K562 (cell line): ENCODE measurements around the gene ADAR. TPM values are rescaled to one million over a fixed set of nuclear protein-coding genes. Genes with fewer than 3 reads are reported as not detected.

Experiments used
- ATAC-seq: fragments of 200-7000 bp; cut with Tn5 transposase; 3 replicates; pipeline ENCODE4 v1.9.1; 2020; ENCODE audit warnings: moderate library complexity
- BruUV-seq: library from RNA; stranded (reverse); fragments of 400-500 nt; replicated peaks from 2 replicates; lab custom pipeline; 2021; lab: Mats Ljungman, UMichigan
- CTCF ChIA-PET: fragments of 300-600 bp; formaldehyde crosslinking; extraction: SDS; loops from one replicate; lab custom pipeline; 2021; ENCODE audit warnings: low intra/inter-chr PET ratio; lab: Yijun Ruan, JAX
- POLR2A ChIA-PET: fragments of 300-600, 350-650 bp; sonication (Branson Sonifier 250); formaldehyde crosslinking; extraction: SDS; loops from one replicate; lab custom pipeline; 2021; ENCODE audit warnings: antibody characterized with exemption, inconsistent platforms; lab: Yijun Ruan, JAX
- DNase-seq, 4 experiments: peaks; one replicate each; pipeline versions ENCODE4 v3.0.0 to v3.0.0-alpha.2; 2011 to 2018; ENCODE audit warnings: low spot score in 3 of 4, mixed read lengths in 3 of 4; ENCODE audit errors: extremely low read depth in 1 of 4
- FAIRE-seq: peaks from 2 replicates; lab custom pipeline; 2011; peaks lifted over from hg19 to GRCh38; lab: Jason Lieb, UNC
- H2AFZ ChIP-seq: 2 replicates; pipeline ENCODE4 v1.6.0; 2011; ENCODE audit warnings: low read depth, low read length, control low read depth, inconsistent platforms
- H3K27ac ChIP-seq: fragments of 200-600 bp; 3 replicates; pipeline ENCODE4 v1.8.0; 2011; ENCODE audit warnings: low read depth, mild to moderate bottlenecking, control low read depth, inconsistent platforms, low read length, moderate library complexity, mixed read lengths; ENCODE audit errors: extremely low read depth
- H3K27me3 ChIP-seq, 2 experiments: fragments of 300-600 bp in 1 of 2; 2 replicates in 1 of 2; 3 replicates in 1 of 2; pipeline versions ENCODE4 v1.6.0 to v1.8.0; 2011; ENCODE audit warnings: inconsistent platforms in 2 of 2, low read length in 2 of 2, mild to moderate bottlenecking in 1 of 2, mixed read lengths in 1 of 2, moderate library complexity in 1 of 2; ENCODE audit not compliant: control insufficient read depth in 2 of 2, insufficient read depth in 2 of 2
- H3K36me3 ChIP-seq: fragments of 300-600 bp; 3 replicates; pipeline ENCODE4 v1.8.0; 2011; ENCODE audit warnings: mild to moderate bottlenecking, low read length, inconsistent platforms; ENCODE audit not compliant: control insufficient read depth, insufficient read depth
- H3K4me1 ChIP-seq, 2 experiments: fragments of 200-600 bp in 1 of 2; replicated peaks in 1 of 2; 2 replicates in 1 of 2; 3 replicates in 1 of 2; pipeline versions ENCODE4 v1.5.1 to v1.8.0; 2011; ENCODE audit warnings: inconsistent platforms in 2 of 2, low read length in 2 of 2, mild to moderate bottlenecking in 1 of 2, mixed read lengths in 1 of 2, moderate library complexity in 1 of 2; ENCODE audit not compliant: control insufficient read depth in 2 of 2, insufficient read depth in 2 of 2
- H3K4me2 ChIP-seq: 2 replicates; pipeline ENCODE4 v1.6.1; 2011; ENCODE audit warnings: low read length, control low read depth, inconsistent platforms, mixed read lengths; ENCODE audit not compliant: insufficient read depth
- H3K4me3 ChIP-seq: fragments of 200-600 bp; sonication (generic), shearing (Covaris generic); 2 replicates; pipeline ENCODE4 v1.5.1; 2016; ENCODE audit warnings: control low read depth, inconsistent platforms
- H3K79me2 ChIP-seq: fragments of 200-600 bp; 3 replicates; pipeline ENCODE4 v1.8.0; 2011; ENCODE audit warnings: low read length, inconsistent platforms; ENCODE audit not compliant: control insufficient read depth, insufficient read depth
- H3K9ac ChIP-seq, 2 experiments: 2 replicates each; pipeline versions ENCODE4 v1.6.0 to v1.6.1; 2011; ENCODE audit warnings: low read depth in 2 of 2, low read length in 2 of 2, control low read depth in 1 of 2, inconsistent platforms in 1 of 2, mild to moderate bottlenecking in 1 of 2, mixed read lengths in 1 of 2; ENCODE audit not compliant: insufficient read depth in 1 of 2
- H3K9me1 ChIP-seq: one replicate; pipeline ENCODE4 v1.6.0; 2011; ENCODE audit warnings: inconsistent platforms, mild to moderate bottlenecking, low read length, moderate library complexity; ENCODE audit not compliant: control insufficient read depth, insufficient read depth
- H3K9me3 ChIP-seq: replicated peaks from 2 replicates; pipeline ENCODE4 v1.5.1; 2011; ENCODE audit warnings: low read depth, low read length, inconsistent platforms; ENCODE audit not compliant: control insufficient read depth, insufficient read depth
- H4K20me1 ChIP-seq: replicated peaks from 2 replicates; pipeline ENCODE4 v1.6.1; 2011; ENCODE audit warnings: low read length, inconsistent platforms, mixed read lengths; ENCODE audit not compliant: control insufficient read depth, insufficient read depth
- MXI1 ChIP-seq: IDR thresholded peaks from 2 replicates; pipeline ENCODE4 v1.6.1; 2011; ENCODE audit warnings: low read depth, mild to moderate bottlenecking, improper control_type of control experiment, low read length
- NBN ChIP-seq: fragments of 450-650 bp; IDR thresholded peaks from 2 replicates; pipeline ENCODE4 v1.6.1; 2016; ENCODE audit warnings: low read depth, mild to moderate bottlenecking
- RAD21 ChIP-seq, 2 experiments: fragments of 250-450 bp in 1 of 2; fragments of 450-650 bp in 1 of 2; sonication (Bioruptor Pico) in 1 of 2; formaldehyde crosslinking in 1 of 2; IDR thresholded peaks in 1 of 2; conservative IDR thresholded peaks in 1 of 2; 2 replicates each; pipeline versions ENCODE4 v1.4.0 to v1.8.0; 2020 to 2022; ENCODE audit warnings: mild to moderate bottlenecking in 2 of 2, moderate library complexity in 1 of 2
- SMAD1 ChIP-seq: fragments of 150-350 bp; IDR thresholded peaks from 2 replicates; pipeline ENCODE4 v1.6.1; 2014; ENCODE audit warnings: low read length, low read depth; ENCODE audit not compliant: partially characterized antibody
- SMARCE1 ChIP-seq: fragments of 450-650 bp; IDR thresholded peaks from 2 replicates; pipeline ENCODE4 v1.7.1; 2016; ENCODE audit warnings: mild to moderate bottlenecking
- TEAD1 ChIP-seq, 2 experiments: fragments of 450-650 bp in 1 of 2; sonication (generic) in 1 of 2; formaldehyde crosslinking; IDR thresholded peaks; 2 replicates each; pipeline versions ENCODE4 v1.4.0 to v1.8.0; 2020 to 2022; ENCODE audit warnings: mild to moderate bottlenecking in 2 of 2, missing genetic modification reagents in 1 of 2
- whole genome bisulfite sequencing: fragments of 100-300 bp; shearing (Covaris generic); methylation state at CpG from one replicate; pipeline ENCODE4 v1.1.6; 2016; ENCODE audit warnings: low coverage, mixed read lengths; ENCODE audit not compliant: insufficient coverage; ENCODE audit errors: missing lambda C conversion rate; 5-methylcytosine and 5-hydroxymethylcytosine counted together
- in situ Hi-C: fragments of 300-500 bp; cut with MboI; formaldehyde crosslinking; loops from 4 replicates; pipeline ENCODE4 v1.15.0; 2018; ENCODE audit warnings: inconsistent platforms, mixed read lengths
- intact Hi-C: fragments of 100-400 bp; cut with micrococcal nuclease; formaldehyde crosslinking; loops from 2 replicates; pipeline ENCODE4 v1.14.2; 2022
- polyA plus RNA-seq, 8 experiments: library from polyadenylated mRNA; depleted of rRNA in 4 of 8; stranded (reverse) in 5 of 8; unstranded in 3 of 8; fragments of >200 nt; fragmentation: Nextera tagmentation in 2 of 8; fragmentation: Illumina TruSeq in 1 of 8; extraction: Ambion mirVana in 2 of 8; extraction: Trizol in 1 of 8; gene quantifications; 2 replicates each; pipeline versions ENCODE4 v1.2.1 to v1.2.3, GENCODE V29; 2011 to 2014; ENCODE audit warnings: inconsistent platforms in 1 of 8, missing spikeins in 1 of 8
- total RNA-seq, 7 experiments: library from RNA; depleted of rRNA in 6 of 7; stranded (reverse); fragments of >200 nt in 6 of 7; fragmentation: Illumina TruSeq in 2 of 7; extraction: Trizol in 2 of 7; gene quantifications; 2 replicates each; pipeline versions ENCODE4 v1.2.1 to v1.2.3, GENCODE V29; 2011 to 2021; ENCODE audit warnings: low replicate concordance in 1 of 7
- TF ChIP-seq, protein P1 (sequence below): sonication (generic); formaldehyde crosslinking; IDR thresholded peaks from 2 replicates; pipeline ENCODE4 v1.8.0; 2023; ENCODE audit warnings: mild to moderate bottlenecking, missing genetic modification reagents
- TF ChIP-seq, protein P2 (sequence below): sonication (generic); formaldehyde crosslinking; IDR thresholded peaks from 2 replicates; pipeline ENCODE4 v1.8.0; 2022; ENCODE audit warnings: mild to moderate bottlenecking, missing genetic modification reagents
- TF ChIP-seq, protein P3 (sequence below): fragments of 450-650 bp; IDR thresholded peaks from 2 replicates; pipeline ENCODE4 v1.6.1; 2017; ENCODE audit warnings: antibody characterized with exemption, mild to moderate bottlenecking

ADAR gene
- total and polyA plus RNA-seq, 9 of the 15 experiments (the other 6 are each of a cell fraction or from before 2014, with no cell fraction given), result 30.1 to 123 (median 60.2) TPM

DNA sequence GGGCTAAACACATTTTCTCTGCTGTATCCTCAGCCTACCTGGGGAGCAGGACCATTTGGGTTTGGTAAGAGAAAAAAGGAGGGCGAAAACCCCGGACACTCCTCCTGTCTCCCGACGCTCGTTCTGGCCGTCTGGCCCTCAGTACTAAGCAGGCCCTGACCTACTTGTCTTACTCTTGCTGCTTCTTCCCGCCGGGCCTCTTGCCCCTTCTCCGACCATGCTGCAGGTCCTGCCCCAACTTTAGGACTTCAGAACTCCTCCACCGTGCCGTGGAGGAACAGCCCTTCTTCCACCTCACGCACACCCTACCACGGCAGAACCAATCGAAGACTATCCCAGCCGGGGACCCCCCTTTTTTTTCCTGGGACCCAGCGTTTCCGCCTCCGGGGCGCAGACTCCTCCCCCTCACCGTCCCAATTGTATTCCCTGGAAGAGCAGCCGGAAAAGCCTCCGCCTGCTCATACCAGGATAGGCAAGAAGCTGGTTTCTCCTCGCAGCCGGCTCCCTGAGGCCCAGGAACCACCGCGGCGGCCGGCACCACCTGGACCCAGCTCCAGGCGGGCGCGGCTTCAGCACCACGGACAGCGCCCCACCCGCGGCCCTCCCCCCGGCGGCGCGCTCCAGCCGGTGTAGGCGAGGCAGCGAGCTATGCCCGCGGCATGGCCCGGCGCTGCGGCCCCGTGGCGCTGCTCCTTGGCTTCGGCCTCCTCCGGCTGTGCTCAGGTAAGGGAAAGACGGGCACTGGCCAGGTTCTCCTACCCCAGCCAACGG is 40.4 kb downstream of the ADAR start, which contains the start of gene CHRNB2:
CHRNB2 (plus strand) TSS at position 393 of the 771 bp plus-strand sequence; CDS start at position 660, 267 bp downstream.
- no peaks in the 10 kb centered on the region; the same call in none of the 2 replicates for H4K20me1 ChIP-seq
- H3K9ac ChIP-seq, result 0 out of 4 replicates have a peak within 1 kb of the TSS, but pooled peaks of 1 of the 2 experiments have one; percentile 32
- H3K36me3 ChIP-seq, result no peaks in the 10 kb centered on the region
- no peaks in the 10 kb centered on the region for H3K79me2 ChIP-seq
- ChIA-PET POLR2A (interaction anchor here (0.6 to 2.3 kb wide), 5 partner anchors 10 to 504 kb away, joined by 3 to 11 read pairs (median 3); no protein-coding TSS in a partner anchor), CTCF (interaction anchor here (0.5 kb wide), 1 partner anchor 113 kb away, joined by 3 read pairs; no protein-coding TSS in a partner anchor)
- DNase-seq (peak; percentile 72 to 95 (median 92)), FAIRE-seq (no peak), ATAC-seq (peak; percentile 100)
- peaks cover 0 to 17% of the 10 kb centered on the region in 2 experiments; a peak in 2 of 5 replicates for H3K4me1 ChIP-seq
- intact Hi-C loops (no loop called here), in situ Hi-C loops (no loop called here)
- no TSS peak for BruUV-seq
- H3K4me3 ChIP-seq, result no peak within 1 kb of the TSS
- H3K27ac ChIP-seq, result no peak within 1 kb of the TSS
- H3K27me3 ChIP-seq, result peaks cover 27 to 82% of the 10 kb centered on the region in 2 experiments; a peak in 4 of 5 replicates
- no peak within 1 kb of the TSS for H3K4me2 ChIP-seq
- no peaks in the 10 kb centered on the region for H3K9me3 ChIP-seq
- no peak within 1 kb of the TSS for H2AFZ ChIP-seq
- WGBS, result 2% methylated on average over 30 of the region's 53 CpGs
- no peaks in the 10 kb centered on the region for H3K9me1 ChIP-seq
- TF ChIP-seq SMARCE1 (no peak), TEAD1 (CRISPR knock-in tag; IDR thresholded peaks at IDR 0.05) (peak in 1 of 2 experiments; percentile 90; a peak in 2 of 4 replicates), SMAD1 (no peak), MXI1 (peak; percentile 67; the same call in 1 of the 2 replicates), RAD21 (CRISPR knock-in tag; conservative IDR thresholded peaks at IDR 0.05 in 1 of 2, IDR thresholded peaks at IDR 0.05 in 1 of 2) (no peak), NBN (no peak)
- TF ChIP-seq, protein P1, sequence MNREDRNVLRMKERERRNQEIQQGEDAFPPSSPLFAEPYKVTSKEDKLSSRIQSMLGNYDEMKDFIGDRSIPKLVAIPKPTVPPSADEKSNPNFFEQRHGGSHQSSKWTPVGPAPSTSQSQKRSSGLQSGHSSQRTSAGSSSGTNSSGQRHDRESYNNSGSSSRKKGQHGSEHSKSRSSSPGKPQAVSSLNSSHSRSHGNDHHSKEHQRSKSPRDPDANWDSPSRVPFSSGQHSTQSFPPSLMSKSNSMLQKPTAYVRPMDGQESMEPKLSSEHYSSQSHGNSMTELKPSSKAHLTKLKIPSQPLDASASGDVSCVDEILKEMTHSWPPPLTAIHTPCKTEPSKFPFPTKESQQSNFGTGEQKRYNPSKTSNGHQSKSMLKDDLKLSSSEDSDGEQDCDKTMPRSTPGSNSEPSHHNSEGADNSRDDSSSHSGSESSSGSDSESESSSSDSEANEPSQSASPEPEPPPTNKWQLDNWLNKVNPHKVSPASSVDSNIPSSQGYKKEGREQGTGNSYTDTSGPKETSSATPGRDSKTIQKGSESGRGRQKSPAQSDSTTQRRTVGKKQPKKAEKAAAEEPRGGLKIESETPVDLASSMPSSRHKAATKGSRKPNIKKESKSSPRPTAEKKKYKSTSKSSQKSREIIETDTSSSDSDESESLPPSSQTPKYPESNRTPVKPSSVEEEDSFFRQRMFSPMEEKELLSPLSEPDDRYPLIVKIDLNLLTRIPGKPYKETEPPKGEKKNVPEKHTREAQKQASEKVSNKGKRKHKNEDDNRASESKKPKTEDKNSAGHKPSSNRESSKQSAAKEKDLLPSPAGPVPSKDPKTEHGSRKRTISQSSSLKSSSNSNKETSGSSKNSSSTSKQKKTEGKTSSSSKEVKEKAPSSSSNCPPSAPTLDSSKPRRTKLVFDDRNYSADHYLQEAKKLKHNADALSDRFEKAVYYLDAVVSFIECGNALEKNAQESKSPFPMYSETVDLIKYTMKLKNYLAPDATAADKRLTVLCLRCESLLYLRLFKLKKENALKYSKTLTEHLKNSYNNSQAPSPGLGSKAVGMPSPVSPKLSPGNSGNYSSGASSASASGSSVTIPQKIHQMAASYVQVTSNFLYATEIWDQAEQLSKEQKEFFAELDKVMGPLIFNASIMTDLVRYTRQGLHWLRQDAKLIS, result peak; percentile 85; the same call in 1 of the 2 replicates
- TF ChIP-seq, protein P2, sequence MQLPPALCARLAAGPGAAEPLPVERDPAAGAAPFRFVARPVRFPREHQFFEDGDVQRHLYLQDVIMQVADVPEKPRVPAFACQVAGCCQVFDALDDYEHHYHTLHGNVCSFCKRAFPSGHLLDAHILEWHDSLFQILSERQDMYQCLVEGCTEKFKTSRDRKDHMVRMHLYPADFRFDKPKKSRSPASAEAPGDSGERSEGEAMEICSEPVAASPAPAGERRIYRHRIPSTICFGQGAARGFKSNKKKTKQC (CRISPR knock-in tag), result peak; percentile 97
- TF ChIP-seq, protein P3, sequence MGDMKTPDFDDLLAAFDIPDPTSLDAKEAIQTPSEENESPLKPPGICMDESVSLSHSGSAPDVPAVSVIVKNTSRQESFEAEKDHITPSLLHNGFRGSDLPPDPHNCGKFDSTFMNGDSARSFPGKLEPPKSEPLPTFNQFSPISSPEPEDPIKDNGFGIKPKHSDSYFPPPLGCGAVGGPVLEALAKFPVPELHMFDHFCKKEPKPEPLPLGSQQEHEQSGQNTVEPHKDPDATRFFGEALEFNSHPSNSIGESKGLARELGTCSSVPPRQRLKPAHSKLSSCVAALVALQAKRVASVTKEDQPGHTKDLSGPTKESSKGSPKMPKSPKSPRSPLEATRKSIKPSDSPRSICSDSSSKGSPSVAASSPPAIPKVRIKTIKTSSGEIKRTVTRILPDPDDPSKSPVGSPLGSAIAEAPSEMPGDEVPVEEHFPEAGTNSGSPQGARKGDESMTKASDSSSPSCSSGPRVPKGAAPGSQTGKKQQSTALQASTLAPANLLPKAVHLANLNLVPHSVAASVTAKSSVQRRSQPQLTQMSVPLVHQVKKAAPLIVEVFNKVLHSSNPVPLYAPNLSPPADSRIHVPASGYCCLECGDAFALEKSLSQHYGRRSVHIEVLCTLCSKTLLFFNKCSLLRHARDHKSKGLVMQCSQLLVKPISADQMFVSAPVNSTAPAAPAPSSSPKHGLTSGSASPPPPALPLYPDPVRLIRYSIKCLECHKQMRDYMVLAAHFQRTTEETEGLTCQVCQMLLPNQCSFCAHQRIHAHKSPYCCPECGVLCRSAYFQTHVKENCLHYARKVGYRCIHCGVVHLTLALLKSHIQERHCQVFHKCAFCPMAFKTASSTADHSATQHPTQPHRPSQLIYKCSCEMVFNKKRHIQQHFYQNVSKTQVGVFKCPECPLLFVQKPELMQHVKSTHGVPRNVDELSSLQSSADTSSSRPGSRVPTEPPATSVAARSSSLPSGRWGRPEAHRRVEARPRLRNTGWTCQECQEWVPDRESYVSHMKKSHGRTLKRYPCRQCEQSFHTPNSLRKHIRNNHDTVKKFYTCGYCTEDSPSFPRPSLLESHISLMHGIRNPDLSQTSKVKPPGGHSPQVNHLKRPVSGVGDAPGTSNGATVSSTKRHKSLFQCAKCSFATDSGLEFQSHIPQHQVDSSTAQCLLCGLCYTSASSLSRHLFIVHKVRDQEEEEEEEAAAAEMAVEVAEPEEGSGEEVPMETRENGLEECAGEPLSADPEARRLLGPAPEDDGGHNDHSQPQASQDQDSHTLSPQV, result no peak
